GDM1 (cell line): Measurements from ENCODE around the gene KRT2.
"Not testable (repeated sequence)": the region's sequence is repeated elsewhere in the genome, so short reads cannot be mapped to it uniquely, and the experiment has no call there.

ENCODE experiments used
- DNase-seq: peaks from one replicate; lab custom pipeline; 2025; lab: John Stamatoyannopoulos, UW

KRT2 gene

GRCh38 chr12:52684431-52684830 lies 32.4 kb upstream of the KRT2 start:
- no peak for DNase-seq

GRCh38 chr12:52683575-52684300 lies 31.7 kb upstream of the KRT2 start:
- DNase-seq = no peak

GRCh38 chr12:52682938-52683574 lies 31.0 kb upstream of the KRT2 start:
- no peak for DNase-seq

- no peak for DNase-seq
Observed at GRCh38 chr12:52682381-52682660, 30.3 kb upstream of the KRT2 start.

GRCh38 chr12:52681526-52682380 lies 29.7 kb upstream of the KRT2 start:
- DNase-seq = no peak

- DNase-seq = no peak
Observed at GRCh38 chr12:52680363-52680762, 28.4 kb upstream of the KRT2 start, which contains the start of gene KRT1. KRT1 (minus strand) TSS chr12:52680407; CDS start chr12:52680348, 59 bp downstream.

- DNase-seq = no peak
Observed at GRCh38 chr12:52679875-52680274, 27.9 kb upstream of the KRT2 start.

- no peak for DNase-seq
Observed at GRCh38 chr12:52677671-52678070, 25.7 kb upstream of the KRT2 start.

GRCh38 chr12:52677126-52677525 lies 25.1 kb upstream of the KRT2 start:
- DNase-seq = no peak

GRCh38 chr12:52676163-52676562 lies 24.2 kb upstream of the KRT2 start:
- DNase-seq = no peak

GRCh38 chr12:52675301-52675701 lies 23.3 kb upstream of the KRT2 start:
- no peak for DNase-seq

GRCh38 chr12:52674433-52674775 lies 22.4 kb upstream of the KRT2 start:
- no peak for DNase-seq

- DNase-seq = no peak
Observed at GRCh38 chr12:52673713-52674432, 21.9 kb upstream of the KRT2 start.

GRCh38 chr12:52673217-52673616 lies 21.2 kb upstream of the KRT2 start:
- no peak for DNase-seq

GRCh38 chr12:52672321-52672933 lies 20.4 kb upstream of the KRT2 start:
- no peak for DNase-seq

- DNase-seq = no peak
Observed at GRCh38 chr12:52670961-52671360, 18.9 kb upstream of the KRT2 start.

- no peak for DNase-seq
Observed at GRCh38 chr12:52670506-52670905, 18.5 kb upstream of the KRT2 start.

GRCh38 chr12:52669941-52670340 lies 17.9 kb upstream of the KRT2 start:
- not testable (repeated sequence) for DNase-seq

GRCh38 chr12:52669426-52669825 lies 17.4 kb upstream of the KRT2 start:
- no peak for DNase-seq

GRCh38 chr12:52667931-52668330 lies 15.9 kb upstream of the KRT2 start:
- no peak for DNase-seq

GRCh38 chr12:52667509-52667908 lies 15.5 kb upstream of the KRT2 start:
- no peak for DNase-seq

- DNase-seq = no peak
Observed at GRCh38 chr12:52666471-52666870, 14.5 kb upstream of the KRT2 start.
